Kidney (tissue), 14 donors: ENCODE results near the gene NPY2R. TPM values are rescaled to one million over a fixed set of nuclear protein-coding genes. Genes with fewer than 3 reads are reported as not detected.

Experiments used
- DNase-seq, 5 donors: peaks; one replicate each; pipeline ENCODE4 v3.0.0-alpha.2; 2013 to 2020
- FAIRE-seq: peaks from 2 replicates; lab custom pipeline; 2012; peaks lifted over from hg19 to GRCh38; lab: Jason Lieb, UNC
- H3K27ac ChIP-seq, 2 donors: one replicate each; pipeline ENCODE4 v1.7.0; 2013; ENCODE audit warnings: low read depth in 2 of 2, low read length in 2 of 2, inconsistent platforms in 1 of 2
- H3K27me3 ChIP-seq: one replicate; pipeline ENCODE4 v1.7.1; 2013; ENCODE audit warnings: low read length, inconsistent platforms; ENCODE audit not compliant: control insufficient read depth, insufficient read depth
- H3K36me3 ChIP-seq, 3 donors: one replicate each; pipeline versions ENCODE4 v1.7.0 to v1.7.1; 2013; ENCODE audit warnings: low read length in 3 of 3, control low read depth in 1 of 3, inconsistent platforms in 1 of 3; ENCODE audit not compliant: insufficient read depth in 3 of 3, control insufficient read depth in 2 of 3
- H3K4me1 ChIP-seq, 3 donors: one replicate each; pipeline versions ENCODE4 v1.7.0 to v1.7.1; 2013; ENCODE audit warnings: low read length in 3 of 3, inconsistent platforms in 1 of 3, low read depth in 1 of 3; ENCODE audit not compliant: control insufficient read depth in 2 of 3, insufficient read depth in 2 of 3
- H3K4me3 ChIP-seq, 3 donors: one replicate each; pipeline versions ENCODE4 v1.7.0 to v1.8.1; 2013; ENCODE audit warnings: low read length in 3 of 3, control low read depth in 1 of 3, inconsistent platforms in 1 of 3
- H3K9ac ChIP-seq, 3 donors: one replicate each; pipeline versions ENCODE4 v1.7.0 to v1.7.1; 2013; ENCODE audit warnings: low read length in 3 of 3, control low read depth in 1 of 3, inconsistent platforms in 1 of 3
- H3K9me3 ChIP-seq, 3 donors: one replicate each; pipeline versions ENCODE4 v1.7.0 to v1.7.1; 2013; ENCODE audit warnings: low read length in 3 of 3, control low read depth in 1 of 3, inconsistent platforms in 1 of 3; ENCODE audit not compliant: control insufficient read depth in 2 of 3, insufficient read depth in 1 of 3
- intact Hi-C: fragments of 100-400 bp; cut with DNase I; formaldehyde crosslinking; loops from one replicate; pipeline ENCODE4 v1.11.1; 2022
- polyA plus RNA-seq: library from polyadenylated mRNA; stranded (reverse); fragments of 350-450 nt; fragmentation: Illumina TruSeq; extraction: RNeasy Lipid Tissue Mini Kit (QIAGEN cat#74804); gene quantifications from one replicate; pipeline ENCODE4 v1.2.3, GENCODE V29; 2014; ENCODE audit warnings: low read depth, low replicate concordance; ENCODE audit not compliant: insufficient read depth
- total RNA-seq: library from RNA; stranded (reverse); fragmentation: NEBNext Ultra II Directional; extraction: Animal tissue kit (Norgen Biotek cat#: 25700); gene quantifications from one replicate; pipeline ENCODE4 v1.2.1, GENCODE V29; 2021
- TF ChIP-seq, protein P1 (sequence below): IDR thresholded peaks from 3 replicates; pipeline ENCODE4 v1.5.1; 2012; ENCODE audit warnings: mild to moderate bottlenecking, moderate library complexity, borderline replicate concordance; ENCODE audit not compliant: insufficient read depth; ENCODE audit errors: extremely low read depth
- donor health status: control.
- donor health status: control.
- donor health status: control.
- donor health status: control.
- donor health status: control.
- donor health status: DM: yes; HTN: yes; CAD: no.
- donor health status: Normal renal cell carcinoma (clear cell type).

The NPY2R gene
- total and polyA plus RNA-seq, 2 donors from 2014 or later: 0.54 TPM; not detected in 1

- H3K4me3 ChIP-seq: no peak overlapping the region
- no peaks in the 10 kb centered on the region for H3K4me1 ChIP-seq
- intact Hi-C loops: no loop called here
- H3K36me3 ChIP-seq: no peaks in the 10 kb centered on the region
- H3K27ac ChIP-seq: no peak overlapping the region
- H3K9me3 ChIP-seq: no peaks in the 10 kb centered on the region
- no peak overlapping the region for H3K9ac ChIP-seq
- no peak for DNase-seq
- TF ChIP-seq, protein P1, sequence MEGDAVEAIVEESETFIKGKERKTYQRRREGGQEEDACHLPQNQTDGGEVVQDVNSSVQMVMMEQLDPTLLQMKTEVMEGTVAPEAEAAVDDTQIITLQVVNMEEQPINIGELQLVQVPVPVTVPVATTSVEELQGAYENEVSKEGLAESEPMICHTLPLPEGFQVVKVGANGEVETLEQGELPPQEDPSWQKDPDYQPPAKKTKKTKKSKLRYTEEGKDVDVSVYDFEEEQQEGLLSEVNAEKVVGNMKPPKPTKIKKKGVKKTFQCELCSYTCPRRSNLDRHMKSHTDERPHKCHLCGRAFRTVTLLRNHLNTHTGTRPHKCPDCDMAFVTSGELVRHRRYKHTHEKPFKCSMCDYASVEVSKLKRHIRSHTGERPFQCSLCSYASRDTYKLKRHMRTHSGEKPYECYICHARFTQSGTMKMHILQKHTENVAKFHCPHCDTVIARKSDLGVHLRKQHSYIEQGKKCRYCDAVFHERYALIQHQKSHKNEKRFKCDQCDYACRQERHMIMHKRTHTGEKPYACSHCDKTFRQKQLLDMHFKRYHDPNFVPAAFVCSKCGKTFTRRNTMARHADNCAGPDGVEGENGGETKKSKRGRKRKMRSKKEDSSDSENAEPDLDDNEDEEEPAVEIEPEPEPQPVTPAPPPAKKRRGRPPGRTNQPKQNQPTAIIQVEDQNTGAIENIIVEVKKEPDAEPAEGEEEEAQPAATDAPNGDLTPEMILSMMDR: no peak
- FAIRE-seq: no peak
- H3K27me3 ChIP-seq: no peaks in the 10 kb centered on the region
Measured at GRCh38 chr4:155241225-155241624, 32.8 kb downstream of the NPY2R start.

GRCh38 chr4:155241664-155242063 lies 33.2 kb downstream of the NPY2R start:
- H3K9ac ChIP-seq: no peak overlapping the region
- FAIRE-seq (no peak), DNase-seq (no peak)
- intact Hi-C loops: no loop called here
- H3K4me1 ChIP-seq: no peaks in the 10 kb centered on the region
- TF ChIP-seq, protein P1: no peak
- no peaks in the 10 kb centered on the region for H3K36me3 ChIP-seq
- H3K9me3 ChIP-seq: no peaks in the 10 kb centered on the region
- no peak overlapping the region for H3K27ac ChIP-seq
- no peak overlapping the region for H3K4me3 ChIP-seq
- H3K27me3 ChIP-seq: no peaks in the 10 kb centered on the region

DNA sequence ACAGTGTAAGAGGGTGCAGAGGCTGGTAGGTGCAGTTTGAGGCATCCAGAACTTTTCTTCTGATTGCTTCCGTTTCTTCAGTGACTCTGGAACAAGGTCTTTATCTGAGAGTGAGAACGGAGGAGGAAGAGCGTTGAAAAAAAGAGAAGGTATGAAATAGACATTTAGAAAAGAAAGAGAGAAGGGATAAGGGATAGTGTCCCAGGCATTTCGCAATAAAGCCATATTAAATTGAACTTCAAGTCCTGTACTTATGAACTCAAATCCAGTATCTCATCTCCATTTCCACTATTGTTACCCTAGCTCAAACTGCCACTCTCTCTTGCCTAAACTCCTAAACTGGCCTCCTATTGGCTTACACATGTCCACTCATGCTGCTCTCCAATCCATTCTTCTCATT lies 36.7 kb downstream of the NPY2R start:
- H3K9me3 ChIP-seq: no peaks in the 10 kb centered on the region

More for the DNA sequence above, 36.7 kb downstream of the NPY2R start:
- H3K27ac ChIP-seq: no peak overlapping the region
- no peak overlapping the region for H3K9ac ChIP-seq
- DNase-seq (no peak), FAIRE-seq (no peak)
- H3K4me1 ChIP-seq: no peaks in the 10 kb centered on the region
- H3K27me3 ChIP-seq: no peaks in the 10 kb centered on the region
- H3K36me3 ChIP-seq: no peaks in the 10 kb centered on the region
- TF ChIP-seq, protein P1: no peak
- intact Hi-C loops: no loop called here
- H3K4me3 ChIP-seq: no peak overlapping the region
